Neutrophil (primary cell): ENCODE measurements around the gene ENDOG.

Experiments
- H3K27ac ChIP-seq: fragments of 200-600 bp; sonication (generic); 2 replicates; pipeline ENCODE4 v1.5.1; 2016; ENCODE audit warnings: mild to moderate bottlenecking, moderate library complexity
- H3K27me3 ChIP-seq: fragments of 200-600 bp; sonication (generic); 2 replicates; pipeline ENCODE4 v1.6.0; 2016; ENCODE audit warnings: mild to moderate bottlenecking
- H3K36me3 ChIP-seq: fragments of 200-600 bp; sonication (generic); 2 replicates; pipeline ENCODE4 v1.5.1; 2017
- H3K4me1 ChIP-seq, 2 experiments: fragments of 200-600 bp in 1 of 2; sonication (generic) in 1 of 2; 1 replicate in 1 of 2; 2 replicates in 1 of 2; pipeline versions ENCODE4 v1.5.1 to v1.6.1; 2013 to 2016; ENCODE audit warnings: low read depth in 1 of 2, low read length in 1 of 2, mild to moderate bottlenecking in 1 of 2, moderate library complexity in 1 of 2; ENCODE audit not compliant: control insufficient read depth in 1 of 2, insufficient read depth in 1 of 2
- H3K4me3 ChIP-seq, 2 experiments: fragments of 200-600 bp in 1 of 2; sonication (generic) in 1 of 2; 1 replicate in 1 of 2; 2 replicates in 1 of 2; pipeline ENCODE4 v1.5.1; 2013 to 2016; ENCODE audit warnings: low read depth in 1 of 2, low read length in 1 of 2, mild to moderate bottlenecking in 1 of 2, moderate library complexity in 1 of 2
- H3K9me3 ChIP-seq: fragments of 200-600 bp; sonication (generic); 2 replicates; pipeline ENCODE4 v1.5.1; 2016
- CTCF ChIP-seq: fragments of 200-600 bp; sonication (generic); IDR thresholded peaks from 2 replicates; pipeline ENCODE4 v1.5.1; 2016; ENCODE audit warnings: antibody characterized with exemption

Gene ENDOG

GRCh38 chr9:128807827-128808226 lies 10.5 kb upstream of the ENDOG start:
- Histone ChIP-seq H3K27me3 (no peaks in the 10 kb centered on the region), H3K27ac (no peak overlapping the region), H3K4me1 (no peaks in the 10 kb centered on the region), H3K36me3 (peaks cover 67% of the 10 kb centered on the region), H3K9me3 (no peaks in the 10 kb centered on the region), H3K4me3 (no peak overlapping the region)
- TF ChIP-seq CTCF = no peak

GRCh38 chr9:128808543-128808942 lies 9.8 kb upstream of the ENDOG start:
- Histone ChIP-seq H3K27me3 (no peaks in the 10 kb centered on the region), H3K36me3 (peaks cover 59% of the 10 kb centered on the region)
- TF ChIP-seq CTCF = no peak

GRCh38 chr9:128809036-128809599 lies 9.2 kb upstream of the ENDOG start:
- no peaks in the 10 kb centered on the region for H3K9me3 ChIP-seq
- peaks cover 54% of the 10 kb centered on the region for H3K36me3 ChIP-seq
- no peak for TF ChIP-seq CTCF
- H3K27me3 ChIP-seq = no peaks in the 10 kb centered on the region
- no peak overlapping the region for H3K4me3 ChIP-seq
- H3K4me1 ChIP-seq = no peaks in the 10 kb centered on the region
- no peak overlapping the region for H3K27ac ChIP-seq

More at GRCh38 chr9:128808543-128808942, 9.8 kb upstream of the ENDOG start:
- Histone ChIP-seq H3K9me3 (no peaks in the 10 kb centered on the region), H3K4me3 (no peak overlapping the region), H3K27ac (no peak overlapping the region), H3K4me1 (no peaks in the 10 kb centered on the region)

- Histone ChIP-seq H3K4me3 (no peak overlapping the region), H3K9me3 (no peaks in the 10 kb centered on the region), H3K27me3 (no peaks in the 10 kb centered on the region), H3K4me1 (no peaks in the 10 kb centered on the region), H3K27ac (no peak overlapping the region), H3K36me3 (peaks cover 47% of the 10 kb centered on the region)
- TF ChIP-seq CTCF = no peak
These were observed 8.5 kb upstream of the ENDOG start for GRCh38 chr9:128809831-128810230.

- H3K4me1 ChIP-seq = no peaks in the 10 kb centered on the region
- H3K27ac ChIP-seq = no peak overlapping the region
- no peak for TF ChIP-seq CTCF
- no peaks in the 10 kb centered on the region for H3K9me3 ChIP-seq
- H3K36me3 ChIP-seq = peaks cover 37% of the 10 kb centered on the region
- H3K27me3 ChIP-seq = no peaks in the 10 kb centered on the region
- H3K4me3 ChIP-seq = no peak overlapping the region
These were observed 7.4 kb upstream of the ENDOG start for GRCh38 chr9:128810873-128811272.
